Astrocyte (in vitro differentiated cells and primary cell): ENCODE measurements around the gene GRAPL. TPM values are rescaled to one million over a fixed set of nuclear protein-coding genes. Genes with fewer than 3 reads are reported as not detected.
"Not testable (repeated sequence)": the region's sequence is repeated elsewhere in the genome, so short reads cannot be mapped to it uniquely, and the experiment has no call there.

Experiments
- DNase-seq: peaks from one replicate; pipeline ENCODE4 v3.0.0-alpha.2; 2010; ENCODE audit warnings: low read depth
- FAIRE-seq: peaks from 2 replicates; lab custom pipeline; 2011; peaks lifted over from hg19 to GRCh38; lab: Jason Lieb, UNC
- H2AFZ ChIP-seq: 2 replicates; pipeline ENCODE4 v1.6.0; 2012; ENCODE audit warnings: low read depth, low read length, inconsistent platforms
- H3K27ac ChIP-seq: 2 replicates; pipeline ENCODE4 v1.5.1; 2011; ENCODE audit warnings: low read depth, low read length, inconsistent platforms
- H3K27me3 ChIP-seq: 2 replicates; pipeline ENCODE4 v1.6.0; 2011; ENCODE audit warnings: low read length, inconsistent platforms; ENCODE audit not compliant: insufficient read depth
- H3K36me3 ChIP-seq: 2 replicates; pipeline ENCODE4 v1.5.1; 2011; ENCODE audit warnings: low read length, inconsistent platforms; ENCODE audit not compliant: insufficient read depth
- H3K4me1 ChIP-seq: 2 replicates; pipeline ENCODE4 v1.5.1; 2011; ENCODE audit warnings: low read length, inconsistent platforms; ENCODE audit not compliant: insufficient read depth
- H3K4me2 ChIP-seq: 2 replicates; pipeline ENCODE4 v1.6.0; 2012; ENCODE audit warnings: low read length, inconsistent platforms
- H3K4me3 ChIP-seq: 2 replicates; pipeline ENCODE4 v1.5.1; 2011; ENCODE audit warnings: low read depth, mild to moderate bottlenecking, low read length, inconsistent platforms; ENCODE audit not compliant: insufficient read depth
- H3K79me2 ChIP-seq: 2 replicates; pipeline ENCODE4 v1.6.0; 2012; ENCODE audit warnings: mild to moderate bottlenecking, low read length, inconsistent platforms; ENCODE audit not compliant: insufficient read depth
- H3K9ac ChIP-seq: 2 replicates; pipeline ENCODE4 v1.6.0; 2012; ENCODE audit warnings: mild to moderate bottlenecking, low read length, inconsistent platforms
- H3K9me3 ChIP-seq: 2 replicates; pipeline ENCODE4 v1.5.1; 2012; ENCODE audit warnings: low read depth, mild to moderate bottlenecking, low read length, inconsistent platforms; ENCODE audit not compliant: insufficient read depth
- H4K20me1 ChIP-seq: 2 replicates; pipeline ENCODE4 v1.6.0; 2012; ENCODE audit warnings: low read length, inconsistent platforms; ENCODE audit not compliant: insufficient read depth
- H3K27ac Mint-ChIP-seq: one replicate; pipeline ENCODE4 v1.8.0; 2021; ENCODE audit warnings: mild to moderate bottlenecking, mixed read lengths; ENCODE audit not compliant: unreplicated experiment
- H3K27me3 Mint-ChIP-seq: one replicate; pipeline ENCODE4 v1.8.0; 2021; ENCODE audit warnings: low read depth, mixed read lengths; ENCODE audit not compliant: unreplicated experiment
- H3K36me3 Mint-ChIP-seq: one replicate; pipeline ENCODE4 v1.8.0; 2021; ENCODE audit warnings: low read depth, mixed read lengths; ENCODE audit not compliant: unreplicated experiment
- H3K4me1 Mint-ChIP-seq: one replicate; pipeline ENCODE4 v1.8.0; 2021; ENCODE audit warnings: low read depth, mixed read lengths; ENCODE audit not compliant: unreplicated experiment
- H3K4me3 Mint-ChIP-seq: one replicate; pipeline ENCODE4 v1.8.0; 2021; ENCODE audit warnings: mild to moderate bottlenecking, moderate library complexity, mixed read lengths; ENCODE audit not compliant: unreplicated experiment
- H3K9me3 Mint-ChIP-seq: one replicate; pipeline ENCODE4 v1.8.0; 2021; ENCODE audit warnings: mild to moderate bottlenecking, mixed read lengths; ENCODE audit not compliant: unreplicated experiment
- total RNA-seq: library from RNA; stranded (reverse); gene quantifications from 2 replicates; pipeline ENCODE4 v1.2.1, GENCODE V29; 2021

Gene GRAPL
- total RNA-seq, 1 donor from 2014 or later, result not detected

DNA sequence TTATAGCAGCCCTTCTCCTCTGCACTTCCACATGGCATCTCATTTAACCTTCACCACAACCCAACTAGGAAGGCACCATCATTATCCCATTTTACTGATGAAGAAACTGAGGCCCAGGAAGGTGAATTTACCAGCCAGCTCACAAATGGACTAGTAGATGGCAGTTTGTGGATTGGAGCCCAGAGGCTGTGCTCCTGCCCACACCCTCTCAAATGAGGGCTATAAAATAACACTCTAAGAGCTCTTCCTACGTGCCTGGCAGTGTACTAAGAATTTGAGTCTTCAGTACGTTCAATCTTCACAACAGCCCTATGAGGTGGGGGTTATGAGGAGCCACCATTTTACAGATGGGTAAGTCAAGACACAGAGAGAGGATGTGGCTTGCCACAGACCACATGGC is 31.5 kb downstream of the GRAPL start:
- H3K36me3 Mint-ChIP-seq, H3K9me3 Mint-ChIP-seq, H3K4me1 ChIP-seq, FAIRE-seq, H3K27ac ChIP-seq, H3K4me3 ChIP-seq, H2AFZ ChIP-seq, H3K27me3 ChIP-seq, H3K79me2 ChIP-seq, H3K27me3 Mint-ChIP-seq, H3K9me3 ChIP-seq, H3K4me2 ChIP-seq, DNase-seq, H4K20me1 ChIP-seq, H3K27ac Mint-ChIP-seq, H3K36me3 ChIP-seq, H3K4me3 Mint-ChIP-seq, H3K4me1 Mint-ChIP-seq, H3K9ac ChIP-seq: not testable (repeated sequence)

GRCh38 chr17:19161308-19162107 is 34.1 kb downstream of the GRAPL start:
- DNase-seq, H3K4me3 ChIP-seq, FAIRE-seq, H3K27ac ChIP-seq, H3K36me3 ChIP-seq, H3K4me1 Mint-ChIP-seq, H3K4me1 ChIP-seq, H3K9me3 Mint-ChIP-seq, H3K79me2 ChIP-seq, H2AFZ ChIP-seq, H3K27me3 Mint-ChIP-seq, H3K9ac ChIP-seq, H3K27me3 ChIP-seq, H4K20me1 ChIP-seq, H3K4me3 Mint-ChIP-seq, H3K27ac Mint-ChIP-seq, H3K4me2 ChIP-seq, H3K36me3 Mint-ChIP-seq, H3K9me3 ChIP-seq: not testable (repeated sequence)

- not testable (repeated sequence) for DNase-seq, H3K36me3 Mint-ChIP-seq
These were observed 35.2 kb downstream of the GRAPL start for GRCh38 chr17:19162384-19163216.

DNA sequence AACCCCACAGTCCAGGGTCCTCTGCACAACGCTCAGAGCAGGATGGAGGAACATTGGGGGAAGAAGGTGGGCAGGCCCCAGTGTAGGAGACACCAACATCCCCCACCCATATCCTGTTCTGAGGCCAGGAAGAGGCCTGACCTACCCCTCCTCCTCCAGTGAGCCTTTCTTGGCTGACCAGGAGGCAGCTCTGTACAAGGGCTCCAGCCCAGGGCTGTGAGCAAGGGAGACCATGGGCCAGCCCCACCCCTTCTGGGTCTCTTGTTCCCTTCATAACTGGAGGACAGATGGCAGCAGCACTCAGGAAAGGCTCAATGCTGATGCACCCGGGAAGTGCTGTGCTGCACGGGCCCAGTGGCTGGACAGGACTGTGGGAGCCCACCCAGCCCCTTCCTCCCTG is 47.0 kb downstream of the GRAPL start:
- not testable (repeated sequence) for H3K4me2 ChIP-seq, H3K36me3 Mint-ChIP-seq, H3K9me3 Mint-ChIP-seq, FAIRE-seq, H3K27me3 ChIP-seq, H3K4me3 Mint-ChIP-seq, H3K27ac ChIP-seq, H3K4me3 ChIP-seq, H3K4me1 ChIP-seq, H3K79me2 ChIP-seq, H3K27ac Mint-ChIP-seq, H4K20me1 ChIP-seq, H3K4me1 Mint-ChIP-seq, H3K9me3 ChIP-seq, H3K9ac ChIP-seq, H2AFZ ChIP-seq, DNase-seq, H3K27me3 Mint-ChIP-seq, H3K36me3 ChIP-seq

More at GRCh38 chr17:19162384-19163216, 35.2 kb downstream of the GRAPL start:
- not testable (repeated sequence) for H3K27ac Mint-ChIP-seq, H3K27ac ChIP-seq, H3K9me3 ChIP-seq, H3K4me2 ChIP-seq, H3K4me1 ChIP-seq, H3K4me1 Mint-ChIP-seq, H3K4me3 ChIP-seq, H3K27me3 ChIP-seq, H3K4me3 Mint-ChIP-seq, H4K20me1 ChIP-seq, H3K27me3 Mint-ChIP-seq, H3K9me3 Mint-ChIP-seq, H3K79me2 ChIP-seq, H3K36me3 ChIP-seq, FAIRE-seq, H2AFZ ChIP-seq, H3K9ac ChIP-seq

- H3K36me3 Mint-ChIP-seq, H3K9me3 ChIP-seq, FAIRE-seq, H3K4me1 Mint-ChIP-seq, H3K4me2 ChIP-seq, H3K27ac Mint-ChIP-seq, H2AFZ ChIP-seq, H3K4me1 ChIP-seq, DNase-seq, H3K27me3 ChIP-seq, H3K79me2 ChIP-seq, H3K4me3 ChIP-seq, H4K20me1 ChIP-seq, H3K27ac ChIP-seq, H3K4me3 Mint-ChIP-seq, H3K9me3 Mint-ChIP-seq, H3K9ac ChIP-seq, H3K27me3 Mint-ChIP-seq, H3K36me3 ChIP-seq: not testable (repeated sequence)
These were observed 48.0 kb downstream of the GRAPL start for GRCh38 chr17:19175410-19175809.
